Erythroblast (primary cell): ENCODE measurements around the gene SLC25A20.

ENCODE experiments used
- GATA1 ChIP-seq: IDR thresholded peaks from 2 replicates; pipeline ENCODE4 v1.6.1; 2011; ENCODE audit warnings: low read depth, mild to moderate bottlenecking, control low read depth, low read length, moderate library complexity
- POLR2A ChIP-seq: IDR thresholded peaks from 2 replicates; pipeline ENCODE4 v1.6.1; 2011; ENCODE audit warnings: mild to moderate bottlenecking, low read length

DNA sequence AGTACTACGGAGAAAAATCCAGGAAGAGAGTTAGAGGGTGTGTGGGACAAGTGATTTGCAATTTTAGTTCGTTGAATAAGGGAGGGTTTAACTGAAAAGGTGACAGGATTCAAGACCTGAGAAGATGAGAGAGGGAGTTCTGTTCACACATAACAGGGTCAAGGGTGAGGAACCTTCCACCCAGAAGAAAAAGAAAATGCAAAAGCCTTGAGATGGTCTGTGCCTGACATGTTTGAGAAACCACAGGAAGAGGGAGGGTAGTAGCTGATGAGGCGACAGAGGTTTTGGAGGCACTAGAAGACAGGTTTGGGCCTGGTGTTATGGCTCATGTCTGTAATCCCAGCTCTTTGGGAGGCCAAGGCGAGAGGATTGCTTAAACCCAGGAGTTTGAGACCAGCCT lies 591 bp upstream of the SLC25A20 start:
- TF ChIP-seq POLR2A: no peak
- TF ChIP-seq GATA1: no peak
